Mesenchymal stem cell (in vitro differentiated cells and primary cell): ENCODE data around the gene MEGF11.
"Not testable (repeated sequence)": the region's sequence is repeated elsewhere in the genome, so short reads cannot be mapped to it uniquely, and the experiment has no call there.

Source experiments
- DNase-seq: peaks from one replicate; pipeline ENCODE4 v3.0.0-alpha.2; 2013
- H2AFZ ChIP-seq: one replicate; pipeline ENCODE4 v1.6.1; 2013; ENCODE audit warnings: low read depth, mild to moderate bottlenecking, control low read depth, inconsistent platforms, low read length, moderate library complexity
- H2AK5ac ChIP-seq: 2 replicates; pipeline ENCODE4 v1.6.1; 2013; ENCODE audit warnings: low read length, moderate library complexity, mild to moderate bottlenecking, inconsistent platforms; ENCODE audit not compliant: severe bottlenecking
- H2BK120ac ChIP-seq: one replicate; pipeline ENCODE4 v1.6.1; 2013; ENCODE audit warnings: low read depth, mild to moderate bottlenecking, inconsistent platforms, low read length, moderate library complexity
- H2BK12ac ChIP-seq, 2 experiments: one replicate each; pipeline ENCODE4 v1.6.1; 2013; ENCODE audit warnings: inconsistent platforms in 2 of 2, low read length in 2 of 2, mild to moderate bottlenecking in 2 of 2, moderate library complexity in 2 of 2, control low read depth in 1 of 2
- H2BK15ac ChIP-seq: one replicate; pipeline ENCODE4 v1.6.1; 2013; ENCODE audit warnings: mild to moderate bottlenecking, low read depth, inconsistent platforms; ENCODE audit not compliant: poor library complexity, severe bottlenecking
- H2BK5ac ChIP-seq: 2 replicates; pipeline ENCODE4 v1.6.1; 2013; ENCODE audit warnings: low read depth, mild to moderate bottlenecking, low read length, control low read depth, inconsistent platforms; ENCODE audit not compliant: poor library complexity, severe bottlenecking
- H3K14ac ChIP-seq, 2 experiments: one replicate each; pipeline ENCODE4 v1.6.1; 2013; ENCODE audit warnings: inconsistent platforms in 2 of 2, low read length in 2 of 2, control low read depth in 1 of 2, mild to moderate bottlenecking in 1 of 2, moderate library complexity in 1 of 2
- H3K18ac ChIP-seq, 2 experiments: one replicate each; pipeline ENCODE4 v1.6.1; 2013; ENCODE audit warnings: inconsistent platforms in 2 of 2, low read length in 2 of 2, control low read depth in 1 of 2, low read depth in 1 of 2, mild to moderate bottlenecking in 1 of 2
- H3K23ac ChIP-seq, 2 experiments: one replicate each; pipeline ENCODE4 v1.6.1; 2013; ENCODE audit warnings: inconsistent platforms in 2 of 2, low read length in 2 of 2, mild to moderate bottlenecking in 2 of 2, moderate library complexity in 2 of 2, control low read depth in 1 of 2
- H3K27ac ChIP-seq: 2 replicates; pipeline ENCODE4 v1.5.1; 2013; ENCODE audit warnings: mild to moderate bottlenecking, moderate library complexity, low read length, control low read depth, inconsistent platforms; ENCODE audit not compliant: poor library complexity, severe bottlenecking
- H3K27me3 ChIP-seq, 2 experiments: 2 replicates each; pipeline versions ENCODE4 v1.6.1 to v1.7.0; 2013; ENCODE audit warnings: low read length in 2 of 2, mild to moderate bottlenecking in 2 of 2, moderate library complexity in 2 of 2, control low read depth in 1 of 2, inconsistent platforms in 1 of 2; ENCODE audit not compliant: control insufficient read depth in 1 of 2, insufficient read depth in 1 of 2
- H3K36me3 ChIP-seq, 2 experiments: 2 replicates each; pipeline versions ENCODE4 v1.6.1 to v1.7.0; 2013; ENCODE audit warnings: low read length in 2 of 2, control low read depth in 1 of 2, inconsistent platforms in 1 of 2, low read depth in 1 of 2, mild to moderate bottlenecking in 1 of 2; ENCODE audit not compliant: insufficient read depth in 2 of 2, control insufficient read depth in 1 of 2
- H3K4ac ChIP-seq, 2 experiments: one replicate each; pipeline ENCODE4 v1.6.1; 2013; ENCODE audit warnings: inconsistent platforms in 2 of 2, low read length in 2 of 2, mild to moderate bottlenecking in 2 of 2, moderate library complexity in 2 of 2, control low read depth in 1 of 2, low read depth in 1 of 2
- H3K4me1 ChIP-seq: 2 replicates; pipeline ENCODE4 v1.6.1; 2013; ENCODE audit warnings: low read depth, low read length, control low read depth; ENCODE audit not compliant: control insufficient read depth, insufficient read depth
- H3K4me2 ChIP-seq: 2 replicates; pipeline ENCODE4 v1.6.1; 2013; ENCODE audit warnings: low read length, mild to moderate bottlenecking, inconsistent platforms; ENCODE audit not compliant: poor library complexity, severe bottlenecking
- H3K4me3 ChIP-seq, 2 experiments: 2 replicates each; pipeline versions ENCODE4 v1.5.1 to v1.7.0; 2013; ENCODE audit warnings: low read length in 2 of 2, mild to moderate bottlenecking in 2 of 2, control low read depth in 1 of 2, low read depth in 1 of 2; ENCODE audit not compliant: insufficient read depth in 1 of 2
- H3K79me1 ChIP-seq: replicated peaks from 2 replicates; pipeline ENCODE4 v1.6.1; 2013; ENCODE audit warnings: mild to moderate bottlenecking, control low read depth, low read length, inconsistent platforms; ENCODE audit not compliant: poor library complexity, severe bottlenecking
- H3K9ac ChIP-seq: 2 replicates; pipeline ENCODE4 v1.7.0; 2013; ENCODE audit warnings: mild to moderate bottlenecking, low read length, moderate library complexity
- H3K9me3 ChIP-seq: 2 replicates; pipeline ENCODE4 v1.7.0; 2013; ENCODE audit warnings: mild to moderate bottlenecking, low read length; ENCODE audit not compliant: control insufficient read depth
- H4K8ac ChIP-seq: one replicate; pipeline ENCODE4 v1.6.1; 2013; ENCODE audit warnings: inconsistent platforms, mild to moderate bottlenecking, low read length, moderate library complexity
- H4K91ac ChIP-seq: one replicate; pipeline ENCODE4 v1.6.1; 2013; ENCODE audit warnings: mild to moderate bottlenecking, low read length, inconsistent platforms
- whole genome bisulfite sequencing: methylation state at CpG from one replicate; pipeline ENCODE4 v1.1.7; 2013; ENCODE audit warnings: mixed read lengths; 5-methylcytosine and 5-hydroxymethylcytosine counted together

MEGF11 gene

GRCh38 chr15:66262837-66263236, 9.3 kb upstream of the MEGF11 start:
- not testable (repeated sequence) for H2BK120ac ChIP-seq, H2BK15ac ChIP-seq, H2AK5ac ChIP-seq, H3K14ac ChIP-seq, H2BK12ac ChIP-seq, DNase-seq, H2BK5ac ChIP-seq, H4K8ac ChIP-seq, H3K4me1 ChIP-seq, H3K27ac ChIP-seq, H3K4me3 ChIP-seq, H3K36me3 ChIP-seq, H3K4me2 ChIP-seq, H4K91ac ChIP-seq, H3K18ac ChIP-seq, H3K9ac ChIP-seq, H3K4ac ChIP-seq, H3K79me1 ChIP-seq, H3K9me3 ChIP-seq, H3K23ac ChIP-seq, H2AFZ ChIP-seq
- 85% methylated on average over 1 of the region's 1 CpG for WGBS
- peaks cover 13 to 57% of the 10 kb centered on the region in 2 experiments for H3K27me3 ChIP-seq

DNA sequence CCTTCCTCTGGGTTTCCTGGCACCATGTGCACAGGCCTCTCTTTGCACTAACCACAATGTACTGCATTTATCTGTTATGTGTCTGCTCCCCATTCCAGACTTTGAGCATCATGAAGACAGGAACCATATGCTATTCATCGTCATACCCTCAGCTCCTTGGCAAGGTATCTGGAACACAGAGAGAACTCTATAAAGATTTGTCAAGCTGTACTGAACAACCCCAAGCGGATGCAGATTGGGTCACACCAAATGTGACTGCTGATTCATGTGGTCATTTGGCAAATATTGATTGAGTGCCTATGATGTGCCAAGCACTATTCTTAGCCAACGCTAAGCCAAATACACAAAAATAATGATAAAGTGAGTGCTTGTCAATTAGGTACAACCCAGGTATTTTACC, 7.5 kb upstream of the MEGF11 start:
- Histone ChIP-seq H3K4ac (no peak overlapping the region), H3K23ac (no peak overlapping the region), H2AK5ac (no peak overlapping the region), H2BK120ac (no peak overlapping the region), H3K14ac (no peak overlapping the region), H4K91ac (no peak overlapping the region), H2BK12ac (no peak overlapping the region), H3K79me1 (no peaks in the 10 kb centered on the region), H3K4me2 (no peak overlapping the region), H3K27me3 (peaks cover 24 to 64% of the 10 kb centered on the region in 2 experiments), H3K27ac (no peak overlapping the region), H2AFZ (no peak overlapping the region), H4K8ac (no peak overlapping the region), H3K18ac (no peak overlapping the region), H2BK5ac (no peak overlapping the region), H2BK15ac (no peak overlapping the region), H3K4me3 (no peak overlapping the region), H3K36me3 (no peaks in the 10 kb centered on the region), H3K4me1 (no peaks in the 10 kb centered on the region), H3K9me3 (peaks cover 4% of the 10 kb centered on the region), H3K9ac (no peak overlapping the region)
- DNase-seq: no peak
- WGBS: 90% methylated on average over 3 of the region's 3 CpGs

- H2BK120ac ChIP-seq: no peak overlapping the region
- no peak overlapping the region for H3K4me2 ChIP-seq
- no peak overlapping the region for H3K18ac ChIP-seq
- no peak overlapping the region for H3K4me3 ChIP-seq
- H3K36me3 ChIP-seq: no peaks in the 10 kb centered on the region
- no peak overlapping the region for H2AK5ac ChIP-seq
- H3K27ac ChIP-seq: no peak overlapping the region
- H4K91ac ChIP-seq: no peak overlapping the region
- no peaks in the 10 kb centered on the region for H3K79me1 ChIP-seq
- peaks cover 53 to 74% of the 10 kb centered on the region in 2 experiments for H3K27me3 ChIP-seq
- H3K14ac ChIP-seq: no peak overlapping the region
- H3K23ac ChIP-seq: no peak overlapping the region
- no peak overlapping the region for H3K9ac ChIP-seq
- no peak overlapping the region for H2BK15ac ChIP-seq
- no peak overlapping the region for H2AFZ ChIP-seq
- peaks cover 24% of the 10 kb centered on the region for H3K4me1 ChIP-seq
- H3K4ac ChIP-seq: no peak overlapping the region
- no peak overlapping the region for H2BK5ac ChIP-seq
- no peak overlapping the region for H2BK12ac ChIP-seq
- DNase-seq: no peak
- WGBS: 50% methylated on average over 2 of the region's 3 CpGs
- H4K8ac ChIP-seq: no peak overlapping the region
- no peaks in the 10 kb centered on the region for H3K9me3 ChIP-seq
Observed at GRCh38 chr15:66256692-66257091, 3.1 kb upstream of the MEGF11 start.

- H2AK5ac ChIP-seq: no peak overlapping the region
- H3K4me2 ChIP-seq: no peak overlapping the region
- H3K36me3 ChIP-seq: no peaks in the 10 kb centered on the region
- whole genome bisulfite sequencing: 25% methylated on average over 19 of the region's 19 CpGs
- no peak overlapping the region for H3K18ac ChIP-seq
- no peak overlapping the region for H3K4me3 ChIP-seq
- no peaks in the 10 kb centered on the region for H3K79me1 ChIP-seq
- H4K8ac ChIP-seq: no peak overlapping the region
- no peak overlapping the region for H2BK120ac ChIP-seq
- peaks cover 69 to 80% of the 10 kb centered on the region in 2 experiments for H3K27me3 ChIP-seq
- no peak overlapping the region for H2AFZ ChIP-seq
- no peak for DNase-seq
- no peak overlapping the region for H3K23ac ChIP-seq
- no peak overlapping the region for H3K4ac ChIP-seq
- H3K4me1 ChIP-seq: peaks cover 24% of the 10 kb centered on the region
- no peak overlapping the region for H2BK12ac ChIP-seq
- H4K91ac ChIP-seq: no peak overlapping the region
- H3K9ac ChIP-seq: no peak overlapping the region
- no peak overlapping the region for H3K14ac ChIP-seq
- no peaks in the 10 kb centered on the region for H3K9me3 ChIP-seq
- H3K27ac ChIP-seq: no peak overlapping the region
- no peak overlapping the region for H2BK5ac ChIP-seq
- no peak overlapping the region for H2BK15ac ChIP-seq
Observed at GRCh38 chr15:66254951-66255676, 1.6 kb upstream of the MEGF11 start.
